ENCODE measurements around the gene RALGPS1. TPM values are rescaled to one million over a fixed set of nuclear protein-coding genes. Genes with fewer than 3 reads are reported as not detected.

Gene RALGPS1
- total RNA-seq, 6 donors from 2014 or later: 12.3 to 52.4 (median 17.1) TPM

- ATAC-seq (ENCODE audit: low FRiP score in 2 of 2) (peak in 1 of 2 donors; percentile 25), DNase-seq (no peak)
- WGBS, 2 donors: 93 to 96% methylated on average over 5 to 6 of the region's 6 CpGs
- Histone ChIP-seq H3K4me3 (no peak overlapping the region), H3K9me3 (no peaks in the 10 kb centered on the region), H3K4me1 (no peaks in the 10 kb centered on the region), H3K27me3 (no peaks in the 10 kb centered on the region), H3K36me3 (peaks cover 0 to 37% (median 0%) of the 10 kb centered on the region in 4 donors), H3K27ac (peak overlapping the region in 2 of 4 donors; percentile 31 to 49)
- TF ChIP-seq POLR2A (IDR thresholded peaks at IDR 0.05) (no peak), CTCF (IDR thresholded peaks at IDR 0.05) (no peak), EP300 (IDR thresholded peaks at IDR 0.05) (no peak)
These were observed 175.1 kb downstream of the RALGPS1 start for GRCh38 chr9:127089631-127090081.

GRCh38 chr9:127090341-127090985 is 175.9 kb downstream of the RALGPS1 start:
- Histone ChIP-seq H3K4me3 (no peak overlapping the region), H3K36me3 (peaks cover 0 to 37% (median 0%) of the 10 kb centered on the region in 4 donors), H3K27me3 (no peaks in the 10 kb centered on the region), H3K4me1 (no peaks in the 10 kb centered on the region), H3K27ac (peak overlapping the region in 3 of 4 donors; percentile 31 to 49 (median 36)), H3K9me3 (no peaks in the 10 kb centered on the region)
- TF ChIP-seq EP300 (IDR thresholded peaks at IDR 0.05): no peak
- TF ChIP-seq POLR2A (IDR thresholded peaks at IDR 0.05): no peak
- no peak for TF ChIP-seq POLR2AphosphoS5 (IDR thresholded peaks at IDR 0.05)
- no peak for TF ChIP-seq CTCF (IDR thresholded peaks at IDR 0.05)
- no peak for DNase-seq
- ATAC-seq (ENCODE audit: low FRiP score in 2 of 2): no peak
- WGBS, 2 donors: 85 to 87% methylated on average over 5 to 6 of the region's 6 CpGs

GRCh38 chr9:127091526-127091925 is 176.9 kb downstream of the RALGPS1 start:
- no peaks in the 10 kb centered on the region for H3K9me3 ChIP-seq
- DNase-seq (no peak), ATAC-seq (ENCODE audit: low FRiP score in 2 of 2) (no peak)
- H3K4me1 ChIP-seq: no peaks in the 10 kb centered on the region
- H3K27me3 ChIP-seq: no peaks in the 10 kb centered on the region
- WGBS, 2 donors: 88 to 100% methylated on average over 8 to 13 of the region's 13 CpGs
- H3K36me3 ChIP-seq: peaks cover 0 to 37% (median 0%) of the 10 kb centered on the region in 4 donors
- H3K27ac ChIP-seq: no peak overlapping the region
- no peak for TF ChIP-seq POLR2AphosphoS5 (IDR thresholded peaks at IDR 0.05)
- no peak for TF ChIP-seq POLR2A (IDR thresholded peaks at IDR 0.05)
- no peak for TF ChIP-seq EP300 (IDR thresholded peaks at IDR 0.05)
- no peak for TF ChIP-seq CTCF (IDR thresholded peaks at IDR 0.05)
- H3K4me3 ChIP-seq: no peak overlapping the region

- Histone ChIP-seq H3K36me3 (peaks cover 0 to 35% (median 0%) of the 10 kb centered on the region in 4 donors), H3K4me3 (no peak overlapping the region), H3K4me1 (no peaks in the 10 kb centered on the region), H3K9me3 (no peaks in the 10 kb centered on the region), H3K27me3 (no peaks in the 10 kb centered on the region), H3K27ac (no peak overlapping the region)
- 85 to 87% methylated on average over 11 of the region's 11 CpGs for WGBS, 2 donors
- ATAC-seq (ENCODE audit: low FRiP score in 2 of 2) (no peak), DNase-seq (no peak)
- TF ChIP-seq EP300 (IDR thresholded peaks at IDR 0.05) (no peak), POLR2A (IDR thresholded peaks at IDR 0.05) (no peak), CTCF (IDR thresholded peaks at IDR 0.05) (no peak), POLR2AphosphoS5 (IDR thresholded peaks at IDR 0.05) (no peak)
These were observed 177.5 kb downstream of the RALGPS1 start for GRCh38 chr9:127092041-127092608.
